Neuronal stem cell (in vitro differentiated cells): ENCODE data around the gene ING4.

Experiments used
- DNase-seq: peaks from one replicate; pipeline ENCODE4 v3.0.0-alpha.2; 2013; ENCODE audit warnings: low spot score
- H2AFZ ChIP-seq: one replicate; pipeline ENCODE4 v1.6.1; 2013; ENCODE audit warnings: mild to moderate bottlenecking, low read length, inconsistent platforms
- H2AK5ac ChIP-seq: 2 replicates; pipeline ENCODE4 v1.6.1; 2013; ENCODE audit warnings: low read depth, mild to moderate bottlenecking, inconsistent platforms, low read length, moderate library complexity, mixed read lengths
- H2BK120ac ChIP-seq: 2 replicates; pipeline ENCODE4 v1.6.1; 2013; ENCODE audit warnings: low read depth, mild to moderate bottlenecking, inconsistent platforms, low read length, moderate library complexity, mixed read lengths
- H2BK12ac ChIP-seq: one replicate; pipeline ENCODE4 v1.6.1; 2013; ENCODE audit warnings: low read length, inconsistent platforms
- H2BK15ac ChIP-seq: 2 replicates; pipeline ENCODE4 v1.6.1; 2013; ENCODE audit warnings: mild to moderate bottlenecking, low read length, inconsistent platforms, mixed read lengths
- H2BK5ac ChIP-seq: one replicate; pipeline ENCODE4 v1.6.1; 2013; ENCODE audit warnings: inconsistent platforms, mild to moderate bottlenecking, low read length, moderate library complexity
- H3K14ac ChIP-seq: one replicate; pipeline ENCODE4 v1.6.1; 2013; ENCODE audit warnings: low read length, inconsistent platforms
- H3K18ac ChIP-seq: 2 replicates; pipeline ENCODE4 v1.6.1; 2013; ENCODE audit warnings: low read length, inconsistent platforms
- H3K23ac ChIP-seq: 2 replicates; pipeline ENCODE4 v1.6.1; 2013; ENCODE audit warnings: low read depth, mild to moderate bottlenecking, mixed read lengths, low read length, inconsistent platforms; ENCODE audit not compliant: poor library complexity
- H3K27ac ChIP-seq: replicated peaks from 3 replicates; pipeline ENCODE4 v1.5.1; 2013; ENCODE audit warnings: low read length, inconsistent platforms
- H3K27me3 ChIP-seq, 3 experiments: 2 replicates each; pipeline ENCODE4 v1.6.1; 2013; ENCODE audit warnings: low read length in 3 of 3, mild to moderate bottlenecking in 2 of 3, inconsistent platforms in 1 of 3, low read depth in 1 of 3, mixed read lengths in 1 of 3, moderate library complexity in 1 of 3; ENCODE audit not compliant: control insufficient read depth in 3 of 3, insufficient read depth in 3 of 3
- H3K36me3 ChIP-seq, 2 donors: replicated peaks in 1 of 2; 2 replicates each; pipeline ENCODE4 v1.6.1; 2013; ENCODE audit warnings: low read length in 2 of 2; ENCODE audit not compliant: control insufficient read depth in 2 of 2, insufficient read depth in 2 of 2
- H3K4ac ChIP-seq: 2 replicates; pipeline ENCODE4 v1.6.1; 2013; ENCODE audit warnings: inconsistent platforms, mild to moderate bottlenecking, low read length, moderate library complexity
- H3K4me1 ChIP-seq, 2 donors: 1 replicate in 1 of 2; 2 replicates in 1 of 2; pipeline ENCODE4 v1.6.1; 2013; ENCODE audit warnings: low read length in 2 of 2, low read depth in 1 of 2; ENCODE audit not compliant: control insufficient read depth in 2 of 2, insufficient read depth in 1 of 2
- H3K4me2 ChIP-seq: one replicate; pipeline ENCODE4 v1.6.1; 2013; ENCODE audit warnings: mild to moderate bottlenecking, low read length, inconsistent platforms; ENCODE audit not compliant: insufficient read depth, poor library complexity, severe bottlenecking
- H3K4me3 ChIP-seq, 2 donors: 2 replicates each; pipeline ENCODE4 v1.5.1; 2013; ENCODE audit warnings: low read length in 2 of 2, mild to moderate bottlenecking in 2 of 2, inconsistent platforms in 1 of 2, moderate library complexity in 1 of 2
- H3K79me1 ChIP-seq: one replicate; pipeline ENCODE4 v1.6.1; 2013; ENCODE audit warnings: low read depth, mild to moderate bottlenecking, inconsistent platforms, low read length, moderate library complexity
- H3K9ac ChIP-seq: one replicate; pipeline ENCODE4 v1.6.1; 2013; ENCODE audit warnings: mild to moderate bottlenecking, low read depth, low read length, inconsistent platforms; ENCODE audit not compliant: poor library complexity
- H3K9me3 ChIP-seq, 2 donors: replicated peaks in 1 of 2; 2 replicates each; pipeline versions ENCODE3 to v1.6.1; 2013; ENCODE audit warnings: low read length in 2 of 2, mild to moderate bottlenecking in 2 of 2, inconsistent platforms in 1 of 2, low read depth in 1 of 2, mixed read lengths in 1 of 2, moderate library complexity in 1 of 2; ENCODE audit not compliant: control insufficient read depth in 2 of 2, insufficient read depth in 1 of 2
- H4K8ac ChIP-seq: one replicate; pipeline ENCODE4 v1.6.1; 2013; ENCODE audit warnings: low read depth, mild to moderate bottlenecking, inconsistent platforms, low read length, moderate library complexity
- H4K91ac ChIP-seq: one replicate; pipeline ENCODE4 v1.6.1; 2013; ENCODE audit warnings: low read length, low read depth, mild to moderate bottlenecking, inconsistent platforms; ENCODE audit not compliant: poor library complexity
- WGBS, 2 donors: extraction: QIAGEN DNeasy Blood & Tissue Kit; methylation state at CpG; one replicate each; pipeline ENCODE4 v1.1.7; 2013; ENCODE audit warnings: missing lambda C conversion rate in 2 of 2, mixed read lengths in 1 of 2; ENCODE audit not compliant: insufficient read length in 2 of 2, insufficient replicate concordance in 1 of 2; ENCODE audit errors: extremely low coverage in 2 of 2; 5-methylcytosine and 5-hydroxymethylcytosine counted together

ING4 gene

DNA sequence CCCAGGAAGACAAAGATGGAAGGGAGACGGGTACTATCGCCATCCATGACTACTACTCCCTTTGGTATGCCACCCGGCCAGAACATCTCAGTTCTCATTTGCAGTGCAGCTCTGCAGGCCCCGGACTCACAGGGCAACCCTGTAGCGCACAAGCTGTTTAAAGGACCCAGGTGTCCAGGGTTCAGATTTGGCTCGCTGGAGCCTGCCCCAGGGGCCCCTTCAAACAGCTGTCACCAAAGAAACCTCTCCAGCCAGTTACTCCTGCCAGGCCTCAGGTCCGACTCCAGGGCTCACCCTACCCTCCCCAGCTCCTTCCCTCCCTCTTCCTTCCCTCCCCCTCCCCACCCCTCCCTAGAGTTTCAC, 50.3 kb downstream of the ING4 start:
- Histone ChIP-seq H3K27ac (peak overlapping the region; percentile 99), H3K36me3 (no peaks in the 10 kb centered on the region), H4K8ac (no peak overlapping the region), H2BK12ac (peak overlapping the region; percentile 48), H2BK120ac (peak overlapping the region; percentile 93), H3K9ac (peak overlapping the region; percentile 83), H3K4me2 (peak overlapping the region; percentile 54), H3K14ac (peak overlapping the region; percentile 78), H3K79me1 (no peaks in the 10 kb centered on the region), H3K4me3 (peak overlapping the region in 1 of 2 donors; percentile 21), H3K4me1 (peaks cover 34% of the 10 kb centered on the region in 2 donors), H2AK5ac (peak overlapping the region; percentile 98), H3K9me3 (no peaks in the 10 kb centered on the region), H2AFZ (peak overlapping the region; percentile 74), H3K18ac (peak overlapping the region; percentile 98), H3K4ac (peak overlapping the region; percentile 17), H3K23ac (peak overlapping the region; percentile 17), H2BK5ac (peak overlapping the region; percentile 84), H2BK15ac (peak overlapping the region; percentile 97), H4K91ac (peak overlapping the region; percentile 93), H3K27me3 (no peaks in the 10 kb centered on the region)
- no peak for DNase-seq
- no CpG with 5 or more reads among the region's 7 CpGs for WGBS, 2 donors

DNA sequence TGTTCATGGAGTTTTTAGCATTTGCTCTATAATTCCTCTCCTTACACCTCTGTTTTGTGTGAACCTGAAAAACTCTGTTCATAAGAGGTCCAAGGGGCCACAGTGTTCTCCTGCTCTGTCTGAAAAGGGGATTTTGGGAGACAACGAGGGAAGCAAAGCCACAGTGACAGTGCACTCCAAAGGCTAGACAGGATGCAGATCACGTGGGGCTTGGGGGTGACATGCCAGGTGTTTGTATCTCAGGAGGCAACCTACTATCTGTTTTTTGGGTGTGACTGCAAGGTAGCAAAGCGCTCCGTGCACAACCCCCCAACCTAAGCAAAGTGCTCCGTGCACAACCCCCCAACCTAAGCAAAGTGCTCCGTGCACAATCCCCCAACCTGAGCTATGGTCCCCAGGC, 50.7 kb downstream of the ING4 start:
- H2BK5ac ChIP-seq: peak overlapping the region; percentile 84
- H2AK5ac ChIP-seq: peak overlapping the region; percentile 98
- no peaks in the 10 kb centered on the region for H3K36me3 ChIP-seq
- H3K4me3 ChIP-seq: peak overlapping the region in 1 of 2 donors; percentile 21
- H3K9me3 ChIP-seq: no peaks in the 10 kb centered on the region
- H4K8ac ChIP-seq: peak overlapping the region; percentile 89
- H3K23ac ChIP-seq: peak overlapping the region; percentile 17
- no peak overlapping the region for H3K14ac ChIP-seq
- peak overlapping the region; percentile 17 for H3K4ac ChIP-seq
- no peak for DNase-seq
- WGBS, 2 donors: no CpG with 5 or more reads among the region's 6 CpGs
- peak overlapping the region; percentile 98 for H3K18ac ChIP-seq
- peaks cover 35 to 36% of the 10 kb centered on the region in 2 donors for H3K4me1 ChIP-seq
- H2BK12ac ChIP-seq: peak overlapping the region; percentile 48
- H2BK120ac ChIP-seq: peak overlapping the region; percentile 93
- H2BK15ac ChIP-seq: peak overlapping the region; percentile 97
- H3K4me2 ChIP-seq: no peak overlapping the region
- H2AFZ ChIP-seq: peak overlapping the region; percentile 74
- peak overlapping the region; percentile 93 for H4K91ac ChIP-seq
- H3K9ac ChIP-seq: peak overlapping the region; percentile 83
- no peaks in the 10 kb centered on the region for H3K27me3 ChIP-seq
- no peaks in the 10 kb centered on the region for H3K79me1 ChIP-seq
- peak overlapping the region; percentile 99 for H3K27ac ChIP-seq

DNA sequence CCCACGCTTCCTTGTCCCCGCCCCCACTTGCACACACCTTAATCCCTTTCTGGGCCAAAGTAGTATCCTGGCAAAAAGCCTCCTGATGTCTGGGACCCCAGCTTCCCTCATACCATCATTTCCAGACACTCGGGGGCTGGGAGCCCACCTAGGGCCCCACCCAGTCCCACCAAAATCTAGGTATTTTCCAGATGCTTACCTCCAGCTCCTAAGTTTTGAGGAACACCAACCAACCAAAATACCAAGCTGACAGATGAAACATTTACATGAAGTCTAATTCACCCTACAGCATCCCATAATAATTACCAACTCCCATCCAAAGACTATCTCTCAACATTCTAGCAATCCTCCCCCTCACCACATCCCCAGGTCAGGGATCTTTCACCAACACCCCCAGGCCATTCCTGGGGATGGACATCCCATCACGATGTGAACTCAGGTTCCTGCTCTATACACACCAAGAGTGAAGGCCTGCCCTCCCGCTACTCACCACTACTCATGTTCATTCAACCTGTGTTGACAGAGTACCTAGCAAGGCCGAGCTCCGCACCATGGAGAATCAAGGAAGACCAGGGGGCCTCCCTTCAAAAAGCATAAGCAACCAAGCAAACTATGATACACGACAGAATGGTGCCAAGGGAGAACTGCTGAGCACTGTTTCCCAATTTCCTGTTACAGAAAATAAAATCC, 54.2 kb downstream of the ING4 start:
- WGBS, 2 donors: no CpG with 5 or more reads among the region's 8 CpGs
- Histone ChIP-seq H3K27me3 (no peaks in the 10 kb centered on the region), H2BK5ac (no peak overlapping the region), H2BK120ac (no peak overlapping the region), H3K9ac (no peak overlapping the region), H2BK15ac (no peak overlapping the region), H4K8ac (no peak overlapping the region), H2AFZ (no peak overlapping the region), H3K4me3 (no peak overlapping the region), H3K27ac (peak overlapping the region; percentile 67), H3K14ac (no peak overlapping the region), H3K36me3 (peaks cover 4 to 24% of the 10 kb centered on the region in 2 donors), H3K23ac (no peak overlapping the region), H4K91ac (no peak overlapping the region), H3K4me1 (peaks cover 45 to 50% of the 10 kb centered on the region in 2 donors), H3K4ac (no peak overlapping the region), H3K79me1 (peaks cover 1% of the 10 kb centered on the region), H3K9me3 (no peaks in the 10 kb centered on the region), H2BK12ac (peak overlapping the region; percentile 24), H3K4me2 (no peak overlapping the region), H3K18ac (no peak overlapping the region), H2AK5ac (no peak overlapping the region)
- no peak for DNase-seq

DNA sequence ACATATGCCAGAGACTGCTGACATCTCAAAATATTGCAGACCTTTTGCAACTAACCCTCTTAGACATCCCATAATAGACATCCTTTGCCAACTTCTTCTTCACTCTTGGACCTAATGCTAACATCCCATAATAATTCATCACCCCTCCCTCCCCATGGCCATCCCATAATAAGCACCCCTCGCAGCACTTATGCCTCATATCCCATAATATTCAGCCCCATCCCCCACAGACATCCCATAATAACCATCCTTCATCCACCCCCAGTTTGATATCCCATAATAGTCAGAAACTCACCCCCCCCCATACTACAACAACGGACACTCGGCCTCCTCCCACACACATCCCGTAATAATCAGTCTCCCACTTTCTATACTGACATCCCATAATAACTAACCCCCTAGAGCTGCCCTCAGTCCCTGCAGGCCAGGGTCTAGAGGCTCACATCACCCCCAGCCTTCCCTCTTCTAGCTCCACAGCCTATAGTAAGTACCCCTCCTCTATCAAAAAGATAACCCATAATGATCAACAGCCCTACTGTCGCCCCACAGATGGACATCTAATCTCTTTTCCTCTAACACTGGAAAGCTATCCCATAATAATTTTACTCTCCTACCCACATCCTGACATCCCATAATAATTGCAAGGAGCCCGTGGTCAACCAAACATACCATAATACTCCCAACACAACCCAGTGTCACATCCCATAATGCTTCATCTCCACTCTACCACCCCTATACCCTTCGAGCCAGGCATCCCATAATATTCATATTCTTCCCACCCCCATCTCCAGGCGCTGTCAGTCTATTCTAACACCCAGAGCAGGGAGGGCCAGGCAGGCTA, 54.9 kb downstream of the ING4 start:
- DNase-seq: no peak
- no peak overlapping the region for H4K91ac ChIP-seq
- no peak overlapping the region for H2BK120ac ChIP-seq
- H3K4me3 ChIP-seq: no peak overlapping the region
- no peak overlapping the region for H3K4ac ChIP-seq
- H3K23ac ChIP-seq: no peak overlapping the region
- peaks cover 4 to 31% of the 10 kb centered on the region in 2 donors for H3K36me3 ChIP-seq
- no peak overlapping the region for H3K14ac ChIP-seq
- no peak overlapping the region for H3K9ac ChIP-seq
- no peak overlapping the region for H2BK5ac ChIP-seq
- no peak overlapping the region for H4K8ac ChIP-seq
- H2BK15ac ChIP-seq: no peak overlapping the region
- no peak overlapping the region for H2BK12ac ChIP-seq
- peaks cover 2% of the 10 kb centered on the region for H3K79me1 ChIP-seq
- no peaks in the 10 kb centered on the region for H3K9me3 ChIP-seq
- no peak overlapping the region for H3K4me2 ChIP-seq
- H2AFZ ChIP-seq: peak overlapping the region; percentile 12
- no peaks in the 10 kb centered on the region for H3K27me3 ChIP-seq
- peak overlapping the region; percentile 8 for H2AK5ac ChIP-seq
- peaks cover 48 to 51% of the 10 kb centered on the region in 2 donors for H3K4me1 ChIP-seq
- WGBS, 2 donors: 100% methylated on average over 1 of the region's 8 CpGs; no CpG with 5 or more reads in 1 of the 2 donors
- H3K27ac ChIP-seq: peak overlapping the region; percentile 67
- peak overlapping the region; percentile 46 for H3K18ac ChIP-seq
